Measurements from ENCODE around the gene S1PR2. TPM values are rescaled to one million over a fixed set of nuclear protein-coding genes. Genes with fewer than 3 reads are reported as not detected.
A peak's percentile ranks its signal among the peaks of the same experiment; 100 is the strongest.
"Not testable (repeated sequence)": the region's sequence is repeated elsewhere in the genome, so short reads cannot be mapped to it uniquely, and the experiment has no call there.

Gene S1PR2
- total RNA-seq, 2 experiments from 2014 or later: 14.6 to 17.2 TPM

DNA sequence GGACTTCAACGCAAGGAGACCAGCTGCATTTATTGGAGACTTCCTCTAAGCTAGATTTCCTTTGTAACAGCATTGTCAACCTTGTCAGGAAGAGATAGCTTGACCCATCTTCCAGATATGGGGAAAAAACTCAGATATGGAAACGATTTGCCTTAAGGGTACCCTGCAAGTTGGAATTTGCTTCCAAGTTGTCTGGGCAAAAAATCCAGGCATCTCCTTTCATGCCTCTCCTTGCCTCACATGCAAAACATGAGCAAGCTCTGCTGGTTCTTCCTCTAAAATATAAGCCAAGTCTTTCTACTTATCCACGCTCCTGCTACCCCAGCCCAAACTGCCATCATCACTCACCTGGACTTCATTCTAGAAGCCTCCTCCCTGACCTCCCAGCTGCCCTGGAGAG lies 30.0 kb downstream of the S1PR2 start:
- ChIA-PET POLR2A (no interaction called here), CTCF (interaction anchor here (0.8 kb wide), 1 partner anchor 48 kb away, joined by 4 read pairs; no protein-coding TSS in a partner anchor)
- peaks cover 6% of the 10 kb centered on the region for H3K4me1 ChIP-seq (ENCODE audit: insufficient read depth, low read length)
- H3K4me3 ChIP-seq (ENCODE audit: low read length): no peak overlapping the region
- intact Hi-C loops (cut with DNase I, micrococcal nuclease): no loop called here
- no peak overlapping the region for H3K27ac ChIP-seq (ENCODE audit: low read depth in 1 of 2, low read length in 2 of 2)
- H3K27me3 ChIP-seq (ENCODE audit: control insufficient read depth in 1 of 2, insufficient read depth in 2 of 2, low read length in 2 of 2): no peaks in the 10 kb centered on the region
- no peaks in the 10 kb centered on the region for H3K36me3 Mint-ChIP-seq (ENCODE audit: low read depth)
- H3K9me3 ChIP-seq (ENCODE audit: control insufficient read depth in 1 of 2, insufficient read depth in 1 of 2, low read length in 2 of 2): no peaks in the 10 kb centered on the region
- H3K36me3 ChIP-seq (ENCODE audit: insufficient read depth, low read length): no peaks in the 10 kb centered on the region
- H3K27ac Mint-ChIP-seq: no peak overlapping the region
- TF ChIP-seq, protein P1, sequence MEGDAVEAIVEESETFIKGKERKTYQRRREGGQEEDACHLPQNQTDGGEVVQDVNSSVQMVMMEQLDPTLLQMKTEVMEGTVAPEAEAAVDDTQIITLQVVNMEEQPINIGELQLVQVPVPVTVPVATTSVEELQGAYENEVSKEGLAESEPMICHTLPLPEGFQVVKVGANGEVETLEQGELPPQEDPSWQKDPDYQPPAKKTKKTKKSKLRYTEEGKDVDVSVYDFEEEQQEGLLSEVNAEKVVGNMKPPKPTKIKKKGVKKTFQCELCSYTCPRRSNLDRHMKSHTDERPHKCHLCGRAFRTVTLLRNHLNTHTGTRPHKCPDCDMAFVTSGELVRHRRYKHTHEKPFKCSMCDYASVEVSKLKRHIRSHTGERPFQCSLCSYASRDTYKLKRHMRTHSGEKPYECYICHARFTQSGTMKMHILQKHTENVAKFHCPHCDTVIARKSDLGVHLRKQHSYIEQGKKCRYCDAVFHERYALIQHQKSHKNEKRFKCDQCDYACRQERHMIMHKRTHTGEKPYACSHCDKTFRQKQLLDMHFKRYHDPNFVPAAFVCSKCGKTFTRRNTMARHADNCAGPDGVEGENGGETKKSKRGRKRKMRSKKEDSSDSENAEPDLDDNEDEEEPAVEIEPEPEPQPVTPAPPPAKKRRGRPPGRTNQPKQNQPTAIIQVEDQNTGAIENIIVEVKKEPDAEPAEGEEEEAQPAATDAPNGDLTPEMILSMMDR (IDR thresholded peaks at IDR 0.05): no peak
- DNase-seq (no peak), ATAC-seq (ENCODE audit: poor library complexity) (no peak)
- H3K9me3 Mint-ChIP-seq: no peaks in the 10 kb centered on the region
- H3K4me1 Mint-ChIP-seq (ENCODE audit: low read depth): peaks cover 9% of the 10 kb centered on the region
- H3K27me3 Mint-ChIP-seq: no peaks in the 10 kb centered on the region
- no peak overlapping the region for H3K4me3 Mint-ChIP-seq

DNA sequence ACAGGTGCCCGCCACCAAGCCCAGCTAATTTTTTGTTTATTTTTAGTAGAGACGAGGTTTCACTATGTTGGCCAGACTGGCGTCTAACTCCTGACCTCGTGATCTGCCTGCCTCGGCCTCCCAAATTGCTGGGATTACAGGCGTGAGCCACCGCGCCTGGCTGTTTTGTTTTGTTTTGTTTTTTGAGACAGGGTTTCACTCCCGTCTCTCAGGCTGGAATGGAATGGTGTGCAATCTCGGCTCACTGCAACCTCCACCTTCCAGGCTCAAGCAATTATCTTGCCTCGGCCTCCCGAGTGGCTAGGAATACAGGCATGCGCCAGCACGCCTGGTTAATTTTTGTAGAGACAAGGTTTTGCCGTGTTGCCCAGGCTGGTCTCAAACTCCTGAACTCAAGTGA lies 31.0 kb downstream of the S1PR2 start:
- H3K9me3 ChIP-seq (ENCODE audit: control insufficient read depth in 1 of 2, insufficient read depth in 1 of 2, low read length in 2 of 2); H3K4me1 ChIP-seq (ENCODE audit: insufficient read depth, low read length); H3K27me3 Mint-ChIP-seq; intact Hi-C loops (cut with DNase I, micrococcal nuclease); H3K4me3 Mint-ChIP-seq; H3K4me3 ChIP-seq (ENCODE audit: low read length); CTCF ChIA-PET; H3K36me3 ChIP-seq (ENCODE audit: insufficient read depth, low read length); H3K27ac Mint-ChIP-seq; ATAC-seq (ENCODE audit: poor library complexity); H3K36me3 Mint-ChIP-seq (ENCODE audit: low read depth); H3K27me3 ChIP-seq (ENCODE audit: control insufficient read depth in 1 of 2, insufficient read depth in 2 of 2, low read length in 2 of 2); H3K9me3 Mint-ChIP-seq; H3K27ac ChIP-seq (ENCODE audit: low read depth in 1 of 2, low read length in 2 of 2); DNase-seq: not testable (repeated sequence)
- peaks cover 11% of the 10 kb centered on the region for H3K4me1 Mint-ChIP-seq (ENCODE audit: low read depth)
- POLR2A ChIA-PET: interaction anchor here (0.7 kb wide), 1 partner anchor 232 kb away, joined by 3 read pairs; no protein-coding TSS in a partner anchor

DNA sequence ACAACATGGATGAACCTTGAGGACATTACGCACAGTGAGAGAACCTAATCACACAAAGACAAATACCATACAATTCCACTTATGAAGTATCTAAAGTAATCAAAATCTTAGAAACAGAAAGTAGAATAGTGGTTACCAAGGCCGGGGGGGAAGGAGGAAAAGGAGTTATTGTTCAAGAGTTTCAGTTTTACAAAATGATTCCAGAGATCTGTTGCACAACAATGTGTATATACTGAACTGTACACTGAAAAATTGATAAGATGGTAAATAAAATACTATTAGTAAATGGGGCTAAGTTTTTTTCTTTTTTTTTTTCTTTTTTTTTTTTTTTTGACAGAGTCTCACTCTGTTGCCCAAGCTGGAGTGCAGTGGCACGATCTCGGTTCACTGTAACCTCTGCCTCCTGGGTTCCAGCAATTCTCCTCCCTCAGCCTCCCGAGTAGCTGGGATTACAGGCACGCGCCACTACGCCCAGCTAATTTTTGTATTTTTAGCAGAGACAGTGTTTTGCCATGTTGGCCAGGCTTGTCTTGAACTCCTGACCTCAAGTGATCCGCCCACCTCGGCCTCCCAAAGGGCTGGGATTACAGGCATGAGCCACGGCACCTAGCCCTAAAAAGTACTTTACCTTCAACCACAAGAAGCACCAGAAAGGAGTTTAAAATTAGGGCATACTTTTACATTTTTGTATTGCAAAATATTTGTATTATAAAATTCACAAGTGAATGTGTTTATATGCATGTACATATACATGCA lies 32.1 kb downstream of the S1PR2 start:
- H3K4me3 Mint-ChIP-seq: peak overlapping the region; percentile 6
- H3K27ac Mint-ChIP-seq; H3K36me3 ChIP-seq (ENCODE audit: insufficient read depth, low read length); POLR2A ChIA-PET; H3K9me3 Mint-ChIP-seq; H3K9me3 ChIP-seq (ENCODE audit: control insufficient read depth in 1 of 2, insufficient read depth in 1 of 2, low read length in 2 of 2); H3K36me3 Mint-ChIP-seq (ENCODE audit: low read depth); H3K27me3 Mint-ChIP-seq; H3K27me3 ChIP-seq (ENCODE audit: control insufficient read depth in 1 of 2, insufficient read depth in 2 of 2, low read length in 2 of 2); ATAC-seq (ENCODE audit: poor library complexity): not testable (repeated sequence)
- peaks cover 15% of the 10 kb centered on the region for H3K4me1 Mint-ChIP-seq (ENCODE audit: low read depth)
- DNase-seq: peak in 3 of 14 experiments; percentile 37 to 53 (median 46)
- intact Hi-C loops (cut with DNase I, micrococcal nuclease): loop anchor here (5.0 kb wide), 3 partner anchors 33 to 133 kb away; partner anchors contain the start of genes S1PR2 (in 2 of the 2) and RAVER1 (in 1 of the 2)
- Histone ChIP-seq H3K27ac (ENCODE audit: low read depth in 1 of 2, low read length in 2 of 2) (peak overlapping the region in 1 of 2 donors; percentile 22), H3K4me1 (ENCODE audit: insufficient read depth, low read length) (peaks cover 16% of the 10 kb centered on the region), H3K4me3 (ENCODE audit: low read length) (peak overlapping the region; percentile 24)
- CTCF ChIA-PET: interaction anchor here (1.3 to 1.6 kb wide), 2 partner anchors 51 to 60 kb away, joined by 3 to 6 read pairs; no protein-coding TSS in a partner anchor

DNA sequence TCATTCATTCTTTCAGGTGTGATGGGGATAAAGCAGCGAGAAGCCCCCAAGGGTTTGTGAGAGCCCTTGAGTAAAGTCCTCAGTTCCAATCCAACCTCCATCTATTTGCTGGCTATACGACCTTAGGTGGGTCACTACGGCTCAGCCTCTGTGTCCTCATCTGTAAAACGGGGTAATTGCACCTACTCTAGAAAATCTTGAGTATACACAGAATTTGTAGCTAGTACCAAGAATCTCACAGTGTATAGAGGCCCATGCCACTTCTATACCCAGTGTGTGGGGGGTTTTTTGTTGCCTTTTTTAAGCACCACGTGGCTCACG lies 36.0 kb downstream of the S1PR2 start:
- ChIA-PET CTCF (interaction anchor here (1.1 to 1.3 kb wide), 2 partner anchors 34 to 55 kb away, joined by 4 to 7 read pairs; no protein-coding TSS in a partner anchor), POLR2A (interaction anchor here (0.6 to 2.1 kb wide), 5 partner anchors 11 to 1973 kb away, joined by 3 to 16 read pairs (median 7); no protein-coding TSS in a partner anchor)
- H3K9me3 ChIP-seq (ENCODE audit: control insufficient read depth in 1 of 2, insufficient read depth in 1 of 2, low read length in 2 of 2): no peaks in the 10 kb centered on the region
- intact Hi-C loops (cut with DNase I, micrococcal nuclease): loop anchor here (2.0 to 5.0 kb wide), 4 partner anchors 37 to 137 kb away; partner anchors contain the start of genes S1PR2 (in 2 of the 2) and RAVER1 (in 1 of the 2)
- H3K27ac ChIP-seq (ENCODE audit: low read depth in 1 of 2, low read length in 2 of 2): peak overlapping the region; percentile 44 to 80
- peak overlapping the region; percentile 99 for H3K4me3 ChIP-seq (ENCODE audit: low read length)
- peak overlapping the region; percentile 92 for H3K4me3 Mint-ChIP-seq
- DNase-seq (no peak), ATAC-seq (ENCODE audit: poor library complexity) (peak; percentile 9)
- no peaks in the 10 kb centered on the region for H3K9me3 Mint-ChIP-seq
- TF ChIP-seq, protein P1 (IDR thresholded peaks at IDR 0.05): no peak
- peaks cover 9% of the 10 kb centered on the region for H3K36me3 Mint-ChIP-seq (ENCODE audit: low read depth)
- H3K4me1 ChIP-seq (ENCODE audit: insufficient read depth, low read length): peaks cover 45% of the 10 kb centered on the region
- H3K27ac Mint-ChIP-seq: peak overlapping the region; percentile 80
- peaks cover 27% of the 10 kb centered on the region for H3K4me1 Mint-ChIP-seq (ENCODE audit: low read depth)
- no peaks in the 10 kb centered on the region for H3K27me3 Mint-ChIP-seq
- H3K36me3 ChIP-seq (ENCODE audit: insufficient read depth, low read length): peaks cover 17% of the 10 kb centered on the region
- no peaks in the 10 kb centered on the region for H3K27me3 ChIP-seq (ENCODE audit: control insufficient read depth in 1 of 2, insufficient read depth in 2 of 2, low read length in 2 of 2)

Data from CD4-positive, alpha-beta T cell (primary cell).